Right lobe of liver (tissue), 6 donors: ENCODE results near the gene IKBIP. TPM values are rescaled to one million over a fixed set of nuclear protein-coding genes. Genes with fewer than 3 reads are reported as not detected.
"Not testable (repeated sequence)": the region's sequence is repeated elsewhere in the genome, so short reads cannot be mapped to it uniquely, and the experiment has no call there.

ENCODE experiments used
- ATAC-seq, 4 donors: fragments of 200-7000 bp; cut with Tn5 transposase; one replicate each; pipeline ENCODE4 v1.9.1; 2020; ENCODE audit warnings: mild to moderate bottlenecking in 4 of 4, moderate library complexity in 4 of 4
- DNase-seq, 3 donors: peaks; one replicate each; pipeline ENCODE4 v3.0.0-alpha.2; 2020
- H3K27ac ChIP-seq, 3 donors: fragments of 200-600 bp; one replicate each; pipeline ENCODE4 v1.8.0; 2022
- H3K27me3 ChIP-seq, 2 donors: fragments of 200-600 bp; one replicate each; pipeline ENCODE4 v1.8.0; 2022
- H3K36me3 ChIP-seq, 4 donors: fragments of 200-600 bp; sonication (generic) in 1 of 4; one replicate each; pipeline versions ENCODE4 v1.5.1 to v1.8.0; 2017 to 2022; ENCODE audit warnings: control low read depth in 1 of 4
- H3K4me1 ChIP-seq, 4 donors: fragments of 200-600 bp; sonication (generic) in 1 of 4; one replicate each; pipeline versions ENCODE4 v1.5.1 to v1.8.0; 2017 to 2022; ENCODE audit warnings: control low read depth in 1 of 4
- H3K4me3 ChIP-seq, 3 donors: fragments of 200-600 bp; one replicate each; pipeline ENCODE4 v1.8.0; 2022
- H3K9me3 ChIP-seq, 4 donors: fragments of 200-600 bp; sonication (generic) in 1 of 4; one replicate each; pipeline versions ENCODE4 v1.5.1 to v1.8.0; 2017 to 2022; ENCODE audit warnings: control low read depth in 1 of 4
- POLR2A ChIP-seq: fragments of 450-650 bp; IDR thresholded peaks from one replicate; pipeline ENCODE4 v1.6.1; 2017; ENCODE audit warnings: antibody characterized with exemption, mild to moderate bottlenecking
- WGBS: methylation state at CpG from one replicate; pipeline ENCODE4 v1.1.6; 2018; ENCODE audit warnings: low coverage, low lambda C conversion rate; ENCODE audit not compliant: insufficient coverage; ENCODE audit errors: missing lambda C conversion rate; 5-methylcytosine and 5-hydroxymethylcytosine counted together
- intact Hi-C, 2 donors: fragments of 100-400 bp; cut with DNase I; formaldehyde crosslinking; loops; one replicate each; pipeline versions ENCODE4 v1.11.2 to v1.14.1; 2022
- total RNA-seq, 6 experiments: library from RNA; depleted of rRNA in 2 of 6; stranded (reverse); fragments of >200 nt in 2 of 6; fragmentation: NEBNext Ultra II Directional in 3 of 6; extraction: Animal tissue kit (Norgen Biotek cat#: 25700) in 3 of 6; gene quantifications; one replicate each; pipeline versions ENCODE4 v1.1.0 to v1.2.4, GENCODE V29; 2016 to 2023
- TF ChIP-seq, protein P1 (sequence below), 4 donors: fragments of 200-600 bp in 3 of 4; fragments of 450-650 bp in 1 of 4; IDR thresholded peaks; one replicate each; pipeline versions ENCODE4 v1.5.1 to v1.8.0; 2016 to 2022; ENCODE audit warnings: antibody characterized with exemption in 4 of 4, mild to moderate bottlenecking in 2 of 4
- donor health status: DM: no; HTN: yes; CAD: no.
- donor health status: DM: no; HTN: no; CAD: no.
- donor health status: DM: no; HTN: no; CAD: no.
- donor health status: DM: no; HTN: yes; CAD: no.
- donor health status: DM: no; HTN: yes; CAD: no.

The IKBIP gene
- total RNA-seq, 6 experiments from 2014 or later, result 2.8 to 12.6 (median 6.6) TPM

DNA sequence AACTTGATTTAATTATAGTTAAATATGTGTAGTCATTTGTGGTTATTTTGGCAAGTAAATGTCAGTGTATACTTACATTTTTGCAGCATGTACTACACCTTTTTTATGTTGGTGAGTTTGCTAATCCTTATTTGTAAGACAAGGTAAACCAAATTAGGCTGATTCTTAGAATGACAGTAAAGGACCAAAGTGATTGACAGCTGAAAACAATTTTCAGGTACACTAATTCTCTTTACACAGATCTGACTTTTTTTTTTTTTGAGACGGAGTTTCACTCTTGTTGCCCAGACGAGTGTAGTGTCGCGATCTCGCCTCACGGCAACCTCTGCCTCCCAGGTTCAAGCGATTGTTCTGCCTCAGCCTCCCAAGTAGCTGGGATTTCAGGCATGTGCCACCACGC is 42.7 kb downstream of the IKBIP start:
- peaks cover 37 to 69% (median 52%) of the 10 kb centered on the region in 4 donors for H3K36me3 ChIP-seq
- no peak overlapping the region for H3K27ac ChIP-seq
- H3K4me1 ChIP-seq, result no peaks in the 10 kb centered on the region
- no peak overlapping the region for H3K4me3 ChIP-seq
- no CpG with 5 or more reads among the region's 8 CpGs for WGBS
- H3K27me3 ChIP-seq, result no peaks in the 10 kb centered on the region
- TF ChIP-seq, protein P1, sequence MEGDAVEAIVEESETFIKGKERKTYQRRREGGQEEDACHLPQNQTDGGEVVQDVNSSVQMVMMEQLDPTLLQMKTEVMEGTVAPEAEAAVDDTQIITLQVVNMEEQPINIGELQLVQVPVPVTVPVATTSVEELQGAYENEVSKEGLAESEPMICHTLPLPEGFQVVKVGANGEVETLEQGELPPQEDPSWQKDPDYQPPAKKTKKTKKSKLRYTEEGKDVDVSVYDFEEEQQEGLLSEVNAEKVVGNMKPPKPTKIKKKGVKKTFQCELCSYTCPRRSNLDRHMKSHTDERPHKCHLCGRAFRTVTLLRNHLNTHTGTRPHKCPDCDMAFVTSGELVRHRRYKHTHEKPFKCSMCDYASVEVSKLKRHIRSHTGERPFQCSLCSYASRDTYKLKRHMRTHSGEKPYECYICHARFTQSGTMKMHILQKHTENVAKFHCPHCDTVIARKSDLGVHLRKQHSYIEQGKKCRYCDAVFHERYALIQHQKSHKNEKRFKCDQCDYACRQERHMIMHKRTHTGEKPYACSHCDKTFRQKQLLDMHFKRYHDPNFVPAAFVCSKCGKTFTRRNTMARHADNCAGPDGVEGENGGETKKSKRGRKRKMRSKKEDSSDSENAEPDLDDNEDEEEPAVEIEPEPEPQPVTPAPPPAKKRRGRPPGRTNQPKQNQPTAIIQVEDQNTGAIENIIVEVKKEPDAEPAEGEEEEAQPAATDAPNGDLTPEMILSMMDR (IDR thresholded peaks at IDR 0.05), result no peak
- no peak for TF ChIP-seq POLR2A
- no peak for DNase-seq
- H3K9me3 ChIP-seq, result no peaks in the 10 kb centered on the region
- ATAC-seq, result no peak
- intact Hi-C loops, result no loop called here

- intact Hi-C loops, H3K27me3 ChIP-seq, DNase-seq, H3K9me3 ChIP-seq, H3K4me3 ChIP-seq, H3K27ac ChIP-seq, ATAC-seq: not testable (repeated sequence)
- WGBS, result 95% methylated on average over 5 of the region's 5 CpGs
- Histone ChIP-seq H3K36me3 (peaks cover 36 to 67% (median 48%) of the 10 kb centered on the region in 4 donors), H3K4me1 (peaks cover 0 to 12% (median 5%) of the 10 kb centered on the region in 4 donors)
Observed at GRCh38 chr12:98597313-98597712, 47.3 kb downstream of the IKBIP start.

DNA sequence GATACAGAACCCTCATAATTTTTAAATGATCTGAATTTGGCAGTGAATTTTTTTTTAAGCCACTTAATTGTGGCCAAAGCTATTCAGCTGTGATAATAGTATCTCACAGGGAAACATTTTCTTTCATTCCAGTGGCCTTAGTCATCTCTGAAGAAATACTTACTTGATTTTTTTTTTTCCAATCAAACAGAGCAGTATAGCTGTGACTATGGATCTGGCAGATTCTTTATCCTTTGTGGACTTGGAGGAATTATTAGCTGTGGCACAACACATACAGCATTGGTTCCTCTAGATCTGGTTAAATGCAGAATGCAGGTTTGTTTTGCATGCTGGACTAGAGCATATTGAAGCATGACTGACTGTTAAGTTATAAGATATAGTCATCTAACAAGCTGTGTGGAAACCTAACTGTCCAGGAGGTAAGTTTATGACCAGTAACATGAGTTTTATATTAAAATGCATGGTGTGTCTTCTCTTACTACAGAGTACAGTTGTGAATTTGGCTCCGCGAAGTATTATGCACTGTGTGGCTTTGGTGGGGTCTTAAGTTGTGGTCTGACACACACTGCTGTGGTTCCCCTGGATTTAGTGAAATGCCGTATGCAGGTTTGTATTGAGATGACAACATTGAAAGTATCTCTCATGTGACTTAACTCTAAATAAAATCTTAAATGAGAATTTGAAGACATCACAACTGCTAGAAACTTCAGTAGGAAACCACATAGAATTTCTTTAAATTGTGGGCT is 49.2 kb downstream of the IKBIP start:
- 56% methylated on average over 3 of the region's 3 CpGs for WGBS
- Histone ChIP-seq H3K4me1 (peaks cover 0 to 12% (median 5%) of the 10 kb centered on the region in 4 donors), H3K27ac (peak overlapping the region; percentile 99 to 100 (median 99)), H3K9me3 (no peaks in the 10 kb centered on the region), H3K36me3 (peaks cover 21 to 48% (median 31%) of the 10 kb centered on the region in 4 donors), H3K27me3 (no peaks in the 10 kb centered on the region), H3K4me3 (peak overlapping the region; percentile 95 to 98 (median 95))
- intact Hi-C loops, result no loop called here
- DNase-seq (no peak), ATAC-seq (no peak)
- no peak for TF ChIP-seq POLR2A
- TF ChIP-seq, protein P1 (IDR thresholded peaks at IDR 0.05), result no peak

DNA sequence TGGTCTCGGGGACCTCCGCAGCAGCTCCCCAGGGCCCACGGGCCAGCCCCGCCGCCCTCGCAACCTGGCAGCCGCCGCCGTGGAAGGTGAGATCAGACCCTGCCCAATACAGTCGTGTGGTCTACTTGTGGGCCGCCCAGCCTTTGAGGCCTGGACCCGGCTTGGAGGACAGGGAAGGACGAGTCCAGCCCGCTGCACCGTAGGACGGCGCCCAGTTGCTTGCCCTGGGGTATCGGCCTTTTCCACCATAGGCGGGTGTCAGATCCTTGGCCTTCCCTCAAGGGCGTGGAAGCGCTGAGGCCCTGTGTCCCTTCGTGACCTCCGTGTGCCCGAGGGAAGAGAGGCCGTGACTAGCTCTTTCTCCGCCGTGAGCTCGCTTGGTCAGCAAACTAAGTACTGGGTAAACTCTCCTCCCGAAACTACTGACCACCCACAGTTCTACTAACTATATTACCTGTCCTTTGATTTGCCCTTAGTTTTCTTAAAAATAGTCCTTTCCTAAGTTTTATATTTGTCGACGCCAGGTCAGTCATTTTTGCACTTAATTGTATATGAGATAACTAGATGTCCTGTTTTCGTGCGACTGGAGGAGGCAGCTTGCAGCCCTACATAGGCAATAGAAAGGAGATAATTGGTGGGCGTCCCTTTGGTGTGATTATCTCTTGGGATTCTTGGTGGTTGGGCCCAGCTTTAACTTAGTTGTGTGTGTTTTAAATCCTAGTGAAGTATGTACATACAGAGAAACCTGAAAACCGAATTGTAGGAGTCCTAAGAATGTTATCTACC is 50.3 kb downstream of the IKBIP start:
- WGBS, result 0% methylated on average over 18 of the region's 35 CpGs
- peak overlapping the region; percentile 99 to 100 (median 99) for H3K27ac ChIP-seq
- ATAC-seq, result peak; percentile 26 to 59 (median 54)
- no peaks in the 10 kb centered on the region for H3K27me3 ChIP-seq
- no peaks in the 10 kb centered on the region for H3K9me3 ChIP-seq
- intact Hi-C loops, result no loop called here
- H3K4me3 ChIP-seq, result peak overlapping the region; percentile 95 to 98 (median 95)
- peaks cover 0 to 12% (median 5%) of the 10 kb centered on the region in 4 donors for H3K4me1 ChIP-seq
- peaks cover 15 to 37% (median 25%) of the 10 kb centered on the region in 4 donors for H3K36me3 ChIP-seq
- peak; percentile 48 to 72 (median 60) for DNase-seq
- TF ChIP-seq POLR2A, result no peak
- TF ChIP-seq, protein P1 (IDR thresholded peaks at IDR 0.05), result no peak
